T-helper 1 cell treated with Interleukin-12 subunit alpha and Interleukin-12 subunit beta and Interleukin-4 antibody, amounts not matched to agents 30 μg/mL and 1 μg/mL, for 36 hours (primary cell): Measurements from ENCODE around the gene TNRC6C.
"Not testable (repeated sequence)": the region's sequence is repeated elsewhere in the genome, so short reads cannot be mapped to it uniquely, and the experiment has no call there.

Source experiments
- H3K27ac Mint-ChIP-seq: one replicate; pipeline ENCODE4 v1.8.0; 2021; ENCODE audit warnings: mild to moderate bottlenecking, mixed read lengths
- H3K27me3 Mint-ChIP-seq: one replicate; pipeline ENCODE4 v1.8.0; 2021; ENCODE audit warnings: low read depth, mixed read lengths
- H3K36me3 Mint-ChIP-seq: one replicate; pipeline ENCODE4 v1.8.0; 2021; ENCODE audit warnings: low read depth, mixed read lengths
- H3K4me1 Mint-ChIP-seq: one replicate; pipeline ENCODE4 v1.8.0; 2021; ENCODE audit warnings: low read depth, mixed read lengths
- H3K4me3 Mint-ChIP-seq: one replicate; pipeline ENCODE4 v1.8.0; 2021; ENCODE audit warnings: mild to moderate bottlenecking, moderate library complexity, mixed read lengths
- H3K9me3 Mint-ChIP-seq: one replicate; pipeline ENCODE4 v1.8.0; 2021; ENCODE audit warnings: mixed read lengths

Gene TNRC6C

GRCh38 chr17:78131172-78132083 is 172.9 kb downstream of the TNRC6C start:
- no peaks in the 10 kb centered on the region for H3K9me3 Mint-ChIP-seq
- H3K27me3 Mint-ChIP-seq: no peaks in the 10 kb centered on the region
- peaks cover 50% of the 10 kb centered on the region for H3K36me3 Mint-ChIP-seq
- H3K27ac Mint-ChIP-seq: peak overlapping the region; percentile 98
- peak overlapping the region; percentile 98 for H3K4me3 Mint-ChIP-seq
- peaks cover 47% of the 10 kb centered on the region for H3K4me1 Mint-ChIP-seq

- H3K4me1 Mint-ChIP-seq: peaks cover 51% of the 10 kb centered on the region
- peak overlapping the region; percentile 91 for H3K4me3 Mint-ChIP-seq
- no peaks in the 10 kb centered on the region for H3K9me3 Mint-ChIP-seq
- peaks cover 51% of the 10 kb centered on the region for H3K36me3 Mint-ChIP-seq
- H3K27ac Mint-ChIP-seq: peak overlapping the region; percentile 74
- H3K27me3 Mint-ChIP-seq: no peaks in the 10 kb centered on the region
Measured at GRCh38 chr17:78132084-78132676, 173.7 kb downstream of the TNRC6C start.

DNA sequence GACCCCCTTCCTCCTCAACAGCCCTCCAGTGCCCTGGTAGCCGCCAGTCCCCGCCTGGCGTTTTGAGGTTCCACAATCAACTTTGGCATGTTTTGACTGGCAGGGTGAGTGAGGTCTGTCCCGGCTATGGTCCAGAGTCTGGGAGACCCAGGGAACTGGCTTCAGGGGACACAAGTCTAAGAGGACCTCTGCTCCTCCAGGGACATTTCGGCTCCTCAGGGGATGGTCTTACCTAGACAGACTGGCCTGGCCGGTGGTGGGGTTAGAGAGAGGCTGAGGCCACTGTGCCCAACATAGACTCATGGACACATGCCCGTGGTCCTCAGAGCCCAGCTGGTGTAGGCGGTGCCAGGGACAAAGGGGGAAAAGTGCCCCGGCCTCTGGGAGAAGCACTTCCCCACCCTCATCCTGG is 174.3 kb downstream of the TNRC6C start:
- H3K27ac Mint-ChIP-seq: peak overlapping the region; percentile 74
- H3K36me3 Mint-ChIP-seq: peaks cover 48% of the 10 kb centered on the region
- H3K4me3 Mint-ChIP-seq: peak overlapping the region; percentile 91
- H3K9me3 Mint-ChIP-seq: no peaks in the 10 kb centered on the region
- peaks cover 56% of the 10 kb centered on the region for H3K4me1 Mint-ChIP-seq
- no peaks in the 10 kb centered on the region for H3K27me3 Mint-ChIP-seq

GRCh38 chr17:78133179-78133951 is 174.9 kb downstream of the TNRC6C start:
- H3K9me3 Mint-ChIP-seq: no peaks in the 10 kb centered on the region
- H3K4me3 Mint-ChIP-seq: peak overlapping the region; percentile 91
- no peaks in the 10 kb centered on the region for H3K27me3 Mint-ChIP-seq
- H3K4me1 Mint-ChIP-seq: peaks cover 56% of the 10 kb centered on the region
- H3K36me3 Mint-ChIP-seq: peaks cover 46% of the 10 kb centered on the region
- peak overlapping the region; percentile 74 for H3K27ac Mint-ChIP-seq

DNA sequence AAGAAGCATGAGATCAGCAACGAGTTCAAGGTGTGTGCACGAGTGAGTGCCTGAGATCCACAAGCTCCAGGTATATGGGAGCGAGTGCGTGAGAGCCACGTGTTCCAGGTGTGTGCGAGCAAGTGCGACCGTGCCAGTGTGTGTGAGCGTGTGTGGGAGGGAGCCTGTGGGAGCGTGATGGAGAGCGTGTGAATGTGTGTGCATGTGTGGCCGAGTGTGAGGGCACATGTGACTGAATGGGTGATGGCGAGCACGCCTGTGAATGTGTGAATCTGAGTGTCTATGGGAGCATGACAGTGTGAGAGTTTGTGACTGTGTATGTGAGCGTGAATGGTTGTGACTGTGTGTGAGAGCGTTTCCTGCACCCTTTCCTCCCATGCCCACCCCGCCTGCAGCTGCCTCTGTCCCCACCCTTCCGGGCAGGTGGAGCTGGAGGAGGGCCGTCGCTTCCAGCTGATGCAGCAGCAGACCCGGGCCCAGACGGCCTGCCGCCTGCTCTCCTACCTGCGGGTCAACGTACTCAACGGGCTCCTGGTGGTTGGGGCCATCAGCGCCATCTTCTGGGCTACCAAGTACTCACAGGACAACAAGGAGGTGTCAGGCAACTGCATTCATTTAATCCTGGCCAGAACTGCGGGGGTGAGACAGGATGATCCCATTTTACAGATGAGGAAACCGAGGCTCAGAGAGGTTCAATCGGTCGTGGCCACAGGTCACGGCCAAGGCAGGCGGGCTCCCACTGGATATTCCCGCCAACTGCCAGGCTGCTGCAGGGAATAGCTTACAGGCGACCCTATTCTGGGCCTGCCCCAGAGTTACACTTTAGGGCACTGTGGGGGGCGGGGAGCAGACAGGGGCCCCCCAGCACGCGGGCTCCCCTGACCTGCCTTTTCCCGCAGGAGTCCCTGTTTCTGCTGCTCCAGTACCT is 175.7 kb downstream of the TNRC6C start:
- Mint-ChIP-seq H3K9me3 (no peaks in the 10 kb centered on the region), H3K4me3 (peak overlapping the region; percentile 91), H3K27ac (peak overlapping the region; percentile 74), H3K36me3 (peaks cover 53% of the 10 kb centered on the region), H3K4me1 (peaks cover 60% of the 10 kb centered on the region), H3K27me3 (no peaks in the 10 kb centered on the region)

- peaks cover 54% of the 10 kb centered on the region for H3K36me3 Mint-ChIP-seq
- no peaks in the 10 kb centered on the region for H3K27me3 Mint-ChIP-seq
- no peaks in the 10 kb centered on the region for H3K9me3 Mint-ChIP-seq
- peak overlapping the region; percentile 46 for H3K4me3 Mint-ChIP-seq
- peaks cover 56% of the 10 kb centered on the region for H3K4me1 Mint-ChIP-seq
- H3K27ac Mint-ChIP-seq: no peak overlapping the region
Measured at GRCh38 chr17:78134899-78135385, 176.4 kb downstream of the TNRC6C start.

GRCh38 chr17:78135858-78136500 is 177.5 kb downstream of the TNRC6C start:
- Mint-ChIP-seq H3K4me3 (peak overlapping the region; percentile 29), H3K36me3 (peaks cover 55% of the 10 kb centered on the region), H3K27ac (peak overlapping the region; percentile 32), H3K9me3 (no peaks in the 10 kb centered on the region), H3K27me3 (no peaks in the 10 kb centered on the region), H3K4me1 (peaks cover 52% of the 10 kb centered on the region)

DNA sequence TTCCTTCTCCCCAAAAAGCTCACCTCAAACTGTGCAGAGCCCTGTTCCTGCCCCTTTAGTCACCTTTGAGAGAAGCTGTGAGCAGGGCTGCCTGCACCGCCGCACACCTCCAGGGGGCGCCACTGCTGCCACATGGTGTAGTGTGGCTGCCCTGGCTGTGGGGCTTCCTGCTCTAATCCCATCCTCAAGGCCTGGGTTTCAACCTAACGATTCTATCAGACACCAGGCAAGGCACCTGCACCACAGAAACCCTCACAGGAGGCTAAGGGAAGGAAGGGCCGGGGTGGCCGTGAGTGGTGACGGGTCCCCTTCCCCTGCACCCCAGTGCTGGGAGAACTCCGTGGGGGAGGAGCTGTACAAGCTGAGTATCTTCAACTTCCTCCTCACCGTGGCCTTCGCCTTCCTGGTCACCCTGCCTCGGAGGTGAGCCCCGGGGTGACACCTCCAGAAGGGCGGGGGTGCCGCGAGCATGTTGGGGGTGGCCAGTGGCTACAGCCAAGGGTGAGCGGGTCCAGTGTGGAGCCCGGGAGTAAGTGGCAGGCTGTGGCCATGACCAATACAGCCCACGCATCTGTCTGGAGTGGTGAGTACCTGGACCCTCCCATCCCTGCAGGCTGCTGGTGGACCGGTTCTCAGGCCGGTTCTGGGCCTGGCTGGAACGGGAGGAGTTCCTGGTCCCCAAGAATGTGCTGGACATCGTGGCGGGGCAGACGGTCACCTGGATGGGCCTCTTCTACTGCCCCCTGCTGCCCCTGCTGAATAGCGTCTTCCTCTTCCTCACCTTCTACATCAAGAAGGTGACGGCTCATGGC is 179.1 kb downstream of the TNRC6C start:
- H3K4me3 Mint-ChIP-seq: peak overlapping the region; percentile 44
- H3K36me3 Mint-ChIP-seq: peaks cover 60% of the 10 kb centered on the region

GRCh38 chr17:78138204-78139060 is 179.9 kb downstream of the TNRC6C start:
- peaks cover 53% of the 10 kb centered on the region for H3K4me1 Mint-ChIP-seq
- peak overlapping the region; percentile 59 for H3K27ac Mint-ChIP-seq
- no peak overlapping the region for H3K4me3 Mint-ChIP-seq
- no peaks in the 10 kb centered on the region for H3K27me3 Mint-ChIP-seq
- peaks cover 54% of the 10 kb centered on the region for H3K36me3 Mint-ChIP-seq
- no peaks in the 10 kb centered on the region for H3K9me3 Mint-ChIP-seq

More for the DNA sequence above, 179.1 kb downstream of the TNRC6C start:
- Mint-ChIP-seq H3K4me1 (peaks cover 56% of the 10 kb centered on the region), H3K27me3 (no peaks in the 10 kb centered on the region), H3K9me3 (no peaks in the 10 kb centered on the region), H3K27ac (peak overlapping the region; percentile 49)

GRCh38 chr17:78139861-78140168 is 181.3 kb downstream of the TNRC6C start:
- not testable (repeated sequence) for H3K27me3 Mint-ChIP-seq
- Mint-ChIP-seq H3K4me1 (peaks cover 40% of the 10 kb centered on the region), H3K36me3 (peaks cover 40% of the 10 kb centered on the region)

DNA sequence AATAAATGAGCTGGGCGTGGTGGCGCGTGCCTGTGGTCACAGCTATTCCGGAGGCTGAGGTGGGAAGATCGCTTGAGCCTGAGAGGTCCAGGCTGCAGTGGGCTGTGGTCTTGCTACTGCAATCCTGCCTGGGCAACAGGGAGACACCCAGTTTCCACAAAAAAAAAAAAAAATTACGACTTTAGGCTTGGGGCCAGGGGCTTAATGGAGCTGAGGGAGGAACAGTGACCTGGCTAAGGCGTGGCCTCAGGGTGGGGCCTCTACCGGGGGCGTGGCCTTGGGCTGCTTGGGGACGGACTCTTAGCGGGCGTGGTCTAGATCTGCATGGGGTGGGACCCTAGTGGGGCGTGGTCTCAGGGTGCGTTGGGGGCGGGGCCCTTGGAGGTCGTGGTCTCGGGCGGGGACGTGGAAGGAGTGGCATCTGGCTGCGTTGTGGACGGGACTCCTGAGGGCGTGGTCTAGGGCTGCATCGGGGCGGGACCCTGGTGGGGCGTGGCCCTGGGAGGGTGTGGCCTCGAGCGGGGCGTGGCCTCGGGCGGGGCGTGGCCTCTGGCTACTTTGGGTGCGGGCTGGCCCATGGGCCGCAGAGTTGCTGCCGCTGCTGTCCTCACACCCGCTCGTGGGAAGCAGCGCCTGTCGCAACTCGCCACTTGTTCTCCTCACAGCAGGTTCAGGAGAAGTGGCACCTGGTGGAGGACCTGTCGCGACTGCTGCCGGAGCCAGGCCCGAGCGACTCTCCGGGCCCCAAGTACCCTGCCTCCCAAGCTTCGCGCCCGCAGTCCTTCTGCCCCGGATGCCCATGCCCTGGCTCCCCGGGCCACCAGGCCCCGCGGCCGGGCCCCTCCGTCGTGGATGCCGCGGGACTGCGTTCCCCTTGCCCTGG is 181.9 kb downstream of the TNRC6C start:
- no peaks in the 10 kb centered on the region for H3K27me3 Mint-ChIP-seq
- H3K27ac Mint-ChIP-seq: peak overlapping the region; percentile 68
- peaks cover 38% of the 10 kb centered on the region for H3K36me3 Mint-ChIP-seq
- H3K4me3 Mint-ChIP-seq: peak overlapping the region; percentile 9
- H3K4me1 Mint-ChIP-seq: peaks cover 37% of the 10 kb centered on the region
- H3K9me3 Mint-ChIP-seq: no peaks in the 10 kb centered on the region

More at GRCh38 chr17:78139861-78140168, 181.3 kb downstream of the TNRC6C start:
- H3K27ac Mint-ChIP-seq: peak overlapping the region; percentile 68
- not testable (repeated sequence) for H3K9me3 Mint-ChIP-seq, H3K4me3 Mint-ChIP-seq
